Suppressor macrophage treated with lipopolysaccharide for 1 hour (primary cell): ENCODE measurements around the gene CCL26.
A peak's percentile ranks its signal among the peaks of the same experiment; 100 is the strongest.
"Not testable (repeated sequence)": the region's sequence is repeated elsewhere in the genome, so short reads cannot be mapped to it uniquely, and the experiment has no call there.

Source experiments
- DNase-seq, 3 donors: peaks; one replicate each; pipeline ENCODE4 v3.0.0-alpha.2; 2020 to 2022

The CCL26 gene

GRCh38 chr7:75737856-75738603, 34.0 kb downstream of the CCL26 start:
- peak in 1 of 3 donors; percentile 31 for DNase-seq

- DNase-seq = no peak
Observed at GRCh38 chr7:75735581-75736350, 36.2 kb downstream of the CCL26 start.

- DNase-seq = peak in 1 of 3 donors; percentile 10
Observed at GRCh38 chr7:75734586-75735458, 37.2 kb downstream of the CCL26 start.

GRCh38 chr7:75732764-75733630, 39.0 kb downstream of the CCL26 start:
- DNase-seq = no peak

- no peak for DNase-seq
Observed at GRCh38 chr7:75732016-75732521, 39.9 kb downstream of the CCL26 start.

GRCh38 chr7:75729851-75730274, 42.1 kb downstream of the CCL26 start:
- no peak for DNase-seq

GRCh38 chr7:75727881-75728593, 44.0 kb downstream of the CCL26 start:
- no peak for DNase-seq

- DNase-seq = not testable (repeated sequence)
Observed at GRCh38 chr7:75727351-75727750, 44.7 kb downstream of the CCL26 start.

- DNase-seq = peak in 1 of 3 donors; percentile 30
Observed at GRCh38 chr7:75725306-75725705, 46.7 kb downstream of the CCL26 start.

GRCh38 chr7:75723444-75723843, 48.6 kb downstream of the CCL26 start:
- no peak for DNase-seq

GRCh38 chr7:75722373-75722772, 49.6 kb downstream of the CCL26 start:
- DNase-seq = no peak

GRCh38 chr7:75721922-75722321, 50.1 kb downstream of the CCL26 start:
- not testable (repeated sequence) for DNase-seq

- DNase-seq = no peak
Observed at GRCh38 chr7:75721426-75721825, 50.6 kb downstream of the CCL26 start.

GRCh38 chr7:75719626-75720025, 52.4 kb downstream of the CCL26 start:
- no peak for DNase-seq
